GM21447 (cell line): ENCODE measurements around the gene MYH9.
A peak's percentile ranks its signal among the peaks of the same experiment; 100 is the strongest.

Experiments
- ATAC-seq: cut with Tn5 transposase; IDR thresholded peaks from one replicate; pipeline ENCODE4 v1.9.1; 2021; ENCODE audit not compliant: unreplicated experiment

MYH9 gene

GRCh38 chr22:36386900-36387708 is 663 bp downstream of the MYH9 start:
- no peak for ATAC-seq

- ATAC-seq = no peak
These were observed 1.3 kb downstream of the MYH9 start for GRCh38 chr22:36386351-36386899.

GRCh38 chr22:36385491-36386350 is 2.0 kb downstream of the MYH9 start:
- no peak for ATAC-seq

- ATAC-seq = no peak
These were observed 2.8 kb downstream of the MYH9 start for GRCh38 chr22:36384766-36385481.

- ATAC-seq = peak; percentile 23
These were observed 4.6 kb downstream of the MYH9 start for GRCh38 chr22:36383110-36383581.

GRCh38 chr22:36381513-36382128 is 6.1 kb downstream of the MYH9 start:
- no peak for ATAC-seq

GRCh38 chr22:36379593-36380361 is 8.0 kb downstream of the MYH9 start:
- no peak for ATAC-seq

GRCh38 chr22:36378869-36379217 is 8.9 kb downstream of the MYH9 start:
- ATAC-seq = no peak

- ATAC-seq = no peak
These were observed 9.5 kb downstream of the MYH9 start for GRCh38 chr22:36378080-36378868.

- ATAC-seq = no peak
These were observed 10.6 kb downstream of the MYH9 start for GRCh38 chr22:36377022-36377631.

GRCh38 chr22:36376265-36376664 is 11.5 kb downstream of the MYH9 start:
- no peak for ATAC-seq

GRCh38 chr22:36375071-36375980 is 12.4 kb downstream of the MYH9 start:
- no peak for ATAC-seq

GRCh38 chr22:36374603-36375024 is 13.2 kb downstream of the MYH9 start:
- no peak for ATAC-seq

- ATAC-seq = no peak
These were observed 14.5 kb downstream of the MYH9 start for GRCh38 chr22:36373258-36373579.

GRCh38 chr22:36371920-36372319 is 15.8 kb downstream of the MYH9 start:
- no peak for ATAC-seq

- no peak for ATAC-seq
These were observed 17.6 kb downstream of the MYH9 start for GRCh38 chr22:36369922-36370791.
